SU-DHL-6 (cell line): Measurements from ENCODE around the gene RNF103.

ENCODE experiments used
- H2AFZ ChIP-seq: fragments of 200-600 bp; sonication (generic); 2 replicates; pipeline ENCODE4 v1.6.1; 2014; ENCODE audit warnings: low read depth, mild to moderate bottlenecking, moderate library complexity, mixed read lengths, antibody characterized with exemption, low read length; ENCODE audit not compliant: severe bottlenecking
- H3F3A ChIP-seq: fragments of 200-600 bp; shearing (Covaris generic); 2 replicates; pipeline ENCODE4 v1.6.0; 2016; ENCODE audit warnings: antibody characterized with exemption, mild to moderate bottlenecking; ENCODE audit not compliant: insufficient read depth
- H3K27ac ChIP-seq: fragments of 200-600 bp; sonication (generic); 2 replicates; pipeline ENCODE4 v1.5.1; 2016; ENCODE audit warnings: low read depth, mild to moderate bottlenecking, low read length, moderate library complexity, mixed read lengths
- H3K27me3 ChIP-seq: fragments of 200-600 bp; sonication (generic), shearing (Covaris generic); 2 replicates; pipeline ENCODE4 v1.6.0; 2014; ENCODE audit warnings: mild to moderate bottlenecking, low read length
- H3K36me3 ChIP-seq: fragments of 200-600 bp; sonication (generic); 2 replicates; pipeline ENCODE4 v1.6.1; 2014; ENCODE audit warnings: mild to moderate bottlenecking, low read length, mixed read lengths
- H3K4me2 ChIP-seq: fragments of 300-600, 200-600 bp; shearing (Covaris generic), sonication (generic); 2 replicates; pipeline ENCODE4 v1.6.0; 2014; ENCODE audit warnings: low read length, low read depth, mild to moderate bottlenecking; ENCODE audit not compliant: poor library complexity, severe bottlenecking
- H3K4me3 ChIP-seq: fragments of 200-600 bp; sonication (generic); 2 replicates; pipeline ENCODE4 v1.5.1; 2014; ENCODE audit warnings: antibody characterized with exemption, low read length, mild to moderate bottlenecking, mixed read lengths; ENCODE audit not compliant: insufficient read depth, poor library complexity, severe bottlenecking
- H3K79me2 ChIP-seq: fragments of 200-600 bp; sonication (generic); 2 replicates; pipeline ENCODE4 v1.6.1; 2014; ENCODE audit warnings: mild to moderate bottlenecking, low read length, moderate library complexity; ENCODE audit not compliant: insufficient read depth
- H3K9ac ChIP-seq: fragments of 200-600 bp; sonication (generic); 2 replicates; pipeline ENCODE4 v1.7.0; 2014; ENCODE audit warnings: mild to moderate bottlenecking, low read length
- H3K9me2 ChIP-seq: fragments of 200-600 bp; sonication (generic); replicated peaks from 2 replicates; pipeline ENCODE4 v1.6.1; 2014; ENCODE audit warnings: low read length; ENCODE audit not compliant: insufficient read depth
- H3K9me3 ChIP-seq: fragments of 200-600 bp; sonication (generic); 2 replicates; pipeline ENCODE4 v1.6.1; 2014; ENCODE audit warnings: low read length, mixed read lengths; ENCODE audit not compliant: insufficient read depth
- H4K20me1 ChIP-seq: fragments of 200-600 bp; sonication (generic); 2 replicates; pipeline ENCODE4 v1.6.1; 2014; ENCODE audit warnings: low read depth, mild to moderate bottlenecking, antibody characterized with exemption, low read length, moderate library complexity, mixed read lengths
- EZH2phosphoT487 ChIP-seq: fragments of 200-600 bp; sonication (generic), shearing (Covaris generic); conservative IDR thresholded peaks from 2 replicates; pipeline ENCODE4 v1.6.1; 2018; ENCODE audit warnings: mild to moderate bottlenecking, antibody characterized with exemption, low read length, moderate library complexity, mixed read lengths
- TF ChIP-seq, protein P1 (sequence below): fragments of 200-600 bp; sonication (generic); IDR thresholded peaks from one replicate; pipeline ENCODE4 v1.5.1; 2017; ENCODE audit warnings: antibody characterized with exemption, mild to moderate bottlenecking, low read length, moderate library complexity; ENCODE audit not compliant: insufficient read depth, poor library complexity, severe bottlenecking

The RNF103 gene

DNA sequence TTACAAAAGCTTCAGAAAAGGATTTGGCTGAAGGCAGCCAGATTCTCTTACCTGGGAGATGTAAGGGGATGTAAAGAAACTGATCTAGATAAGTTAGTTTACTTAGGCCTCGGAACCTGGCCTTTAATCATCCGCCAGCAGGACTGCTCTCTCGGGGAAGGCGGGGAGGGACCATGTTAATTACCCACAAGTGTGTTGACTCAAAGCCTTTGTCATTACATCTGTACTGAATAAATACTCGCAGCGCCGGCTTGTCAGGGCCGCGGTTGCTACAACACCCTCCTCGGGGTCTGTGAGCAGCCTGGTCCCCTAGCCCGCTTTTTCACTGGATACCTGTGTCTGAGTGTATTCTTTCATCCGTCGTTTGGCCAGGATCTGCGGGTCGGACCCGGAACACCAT is 67.2 kb downstream of the RNF103 start:
- Histone ChIP-seq H3K27me3 (no peaks in the 10 kb centered on the region), H3F3A (no peaks in the 10 kb centered on the region), H3K9me2 (no peaks in the 10 kb centered on the region), H3K9me3 (no peaks in the 10 kb centered on the region), H4K20me1 (no peaks in the 10 kb centered on the region), H3K36me3 (no peaks in the 10 kb centered on the region), H3K27ac (no peak overlapping the region), H3K4me3 (no peak overlapping the region), H3K4me2 (no peak overlapping the region), H2AFZ (no peak overlapping the region), H3K9ac (no peak overlapping the region), H3K79me2 (peaks cover 90% of the 10 kb centered on the region)
- TF ChIP-seq EZH2phosphoT487: no peak
- TF ChIP-seq, protein P1, sequence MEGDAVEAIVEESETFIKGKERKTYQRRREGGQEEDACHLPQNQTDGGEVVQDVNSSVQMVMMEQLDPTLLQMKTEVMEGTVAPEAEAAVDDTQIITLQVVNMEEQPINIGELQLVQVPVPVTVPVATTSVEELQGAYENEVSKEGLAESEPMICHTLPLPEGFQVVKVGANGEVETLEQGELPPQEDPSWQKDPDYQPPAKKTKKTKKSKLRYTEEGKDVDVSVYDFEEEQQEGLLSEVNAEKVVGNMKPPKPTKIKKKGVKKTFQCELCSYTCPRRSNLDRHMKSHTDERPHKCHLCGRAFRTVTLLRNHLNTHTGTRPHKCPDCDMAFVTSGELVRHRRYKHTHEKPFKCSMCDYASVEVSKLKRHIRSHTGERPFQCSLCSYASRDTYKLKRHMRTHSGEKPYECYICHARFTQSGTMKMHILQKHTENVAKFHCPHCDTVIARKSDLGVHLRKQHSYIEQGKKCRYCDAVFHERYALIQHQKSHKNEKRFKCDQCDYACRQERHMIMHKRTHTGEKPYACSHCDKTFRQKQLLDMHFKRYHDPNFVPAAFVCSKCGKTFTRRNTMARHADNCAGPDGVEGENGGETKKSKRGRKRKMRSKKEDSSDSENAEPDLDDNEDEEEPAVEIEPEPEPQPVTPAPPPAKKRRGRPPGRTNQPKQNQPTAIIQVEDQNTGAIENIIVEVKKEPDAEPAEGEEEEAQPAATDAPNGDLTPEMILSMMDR: no peak
